ENCODE measurements around the gene RAD51C. TPM values are rescaled to one million over a fixed set of nuclear protein-coding genes. Genes with fewer than 3 reads are reported as not detected.
"Not testable (repeated sequence)": the region's sequence is repeated elsewhere in the genome, so short reads cannot be mapped to it uniquely, and the experiment has no call there.

Gene RAD51C
- total and polyA plus RNA-seq, 5 donors: 30.4 to 41.6 (median 36.0) TPM

DNA sequence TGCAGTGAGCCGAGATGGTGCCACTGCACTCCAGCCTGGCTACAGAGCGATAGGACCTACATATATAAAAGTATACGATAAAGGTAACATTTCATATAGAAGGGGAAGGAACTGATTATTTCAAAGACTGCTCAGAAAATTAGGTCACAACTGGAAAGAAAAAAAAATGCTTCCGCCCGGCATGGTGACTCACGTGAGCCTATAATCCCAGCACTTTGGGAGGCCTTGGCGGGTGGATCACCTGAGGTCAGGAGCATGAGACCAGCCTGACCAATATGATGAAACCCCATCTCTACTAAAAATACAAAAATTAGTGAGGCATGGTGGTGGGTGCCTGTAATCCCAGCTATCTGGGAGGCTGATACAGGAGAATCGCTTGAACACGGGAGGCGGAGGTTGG lies 8.4 kb upstream of the RAD51C start:
- 88% methylated on average over 10 of the region's 10 CpGs for WGBS
- DNase-seq (no peak), ATAC-seq (no peak)
- no peaks in the 10 kb centered on the region for H3K27me3 ChIP-seq (ENCODE audit: control insufficient read depth, insufficient read depth)
- intact Hi-C loops (cut with DNase I): no loop called here
- no peaks in the 10 kb centered on the region for H3K9me3 ChIP-seq (ENCODE audit: control insufficient read depth, low read length)
- H3K27ac ChIP-seq (ENCODE audit: low read length): no peak overlapping the region
- no peaks in the 10 kb centered on the region for H3K4me1 ChIP-seq (ENCODE audit: control insufficient read depth, insufficient read depth, low read length)
- no peak overlapping the region for H3K4me3 ChIP-seq (ENCODE audit: low read length)

DNA sequence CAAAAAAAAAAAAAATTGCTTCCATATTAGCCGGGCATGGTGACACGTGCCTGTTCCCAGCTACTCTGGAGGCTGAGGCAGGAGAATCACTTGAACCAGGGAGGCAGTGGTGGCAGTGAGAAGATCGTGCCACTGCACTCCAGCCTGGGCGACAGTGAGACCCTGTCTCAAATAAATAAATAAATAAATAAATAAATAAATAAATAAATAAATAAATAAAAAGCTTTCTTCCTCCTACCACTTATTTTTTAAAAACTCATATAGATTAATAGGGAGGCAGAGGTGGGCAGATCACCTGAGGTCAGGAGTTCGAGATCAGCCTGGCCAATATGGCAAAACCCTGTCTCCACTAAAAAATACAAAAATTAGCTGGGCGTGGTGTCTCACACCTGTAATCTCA lies 7.9 kb upstream of the RAD51C start:
- H3K4me1 ChIP-seq (ENCODE audit: control insufficient read depth, insufficient read depth, low read length); ATAC-seq; H3K4me3 ChIP-seq (ENCODE audit: low read length); H3K27ac ChIP-seq (ENCODE audit: low read length); H3K9me3 ChIP-seq (ENCODE audit: control insufficient read depth, low read length); H3K27me3 ChIP-seq (ENCODE audit: control insufficient read depth, insufficient read depth); intact Hi-C loops (cut with DNase I); DNase-seq: not testable (repeated sequence)
- 90% methylated on average over 6 of the region's 6 CpGs for WGBS

DNA sequence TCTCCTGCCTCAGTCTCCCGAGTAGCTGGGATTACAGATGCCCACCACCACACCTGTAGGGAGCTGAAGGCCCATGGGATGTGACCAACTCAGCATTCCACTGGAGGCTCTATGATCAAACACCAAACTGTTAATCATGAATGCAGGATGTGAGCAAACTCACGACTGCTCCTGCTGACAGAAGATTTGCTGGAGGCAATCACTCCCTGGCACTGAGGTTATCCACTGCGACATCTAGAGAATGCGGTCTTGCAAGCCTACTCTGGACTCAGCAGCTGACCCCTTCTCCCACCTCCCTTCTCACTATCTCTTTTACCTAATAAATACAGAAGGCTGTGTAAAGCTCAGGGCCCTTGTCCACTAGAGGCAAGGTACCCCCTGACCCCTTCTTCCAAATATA lies 5.4 kb upstream of the RAD51C start:
- Histone ChIP-seq H3K27me3 (ENCODE audit: control insufficient read depth, insufficient read depth) (no peaks in the 10 kb centered on the region), H3K4me3 (ENCODE audit: low read length) (no peak overlapping the region), H3K4me1 (ENCODE audit: control insufficient read depth, insufficient read depth, low read length) (no peaks in the 10 kb centered on the region), H3K9me3 (ENCODE audit: control insufficient read depth, low read length) (no peaks in the 10 kb centered on the region), H3K27ac (ENCODE audit: low read length) (no peak overlapping the region)
- ATAC-seq: no peak
- DNase-seq: no peak
- intact Hi-C loops (cut with DNase I): no loop called here
- 48% methylated on average over 4 of the region's 4 CpGs for WGBS

DNA sequence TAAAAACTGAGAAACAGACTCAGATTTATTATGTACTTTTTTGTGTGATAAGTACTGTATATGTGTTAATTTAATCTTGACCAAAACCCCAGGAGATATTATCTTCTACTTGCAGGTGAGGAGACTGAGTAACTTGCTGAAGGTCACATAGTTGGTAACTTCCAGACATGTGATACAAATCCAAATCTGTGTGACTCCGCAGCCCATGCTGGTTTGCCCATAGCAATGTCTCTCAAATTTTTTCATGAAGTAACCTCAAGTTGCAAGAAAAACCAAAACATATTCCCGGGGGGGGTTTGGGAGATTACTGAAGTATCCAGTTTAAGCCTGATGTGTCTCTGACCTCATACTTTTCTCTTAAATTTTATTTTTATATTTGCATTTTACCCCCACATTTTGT lies 3.9 kb upstream of the RAD51C start:
- intact Hi-C loops (cut with DNase I): no loop called here
- ATAC-seq: no peak
- 91% methylated on average over 2 of the region's 2 CpGs for WGBS

DNA sequence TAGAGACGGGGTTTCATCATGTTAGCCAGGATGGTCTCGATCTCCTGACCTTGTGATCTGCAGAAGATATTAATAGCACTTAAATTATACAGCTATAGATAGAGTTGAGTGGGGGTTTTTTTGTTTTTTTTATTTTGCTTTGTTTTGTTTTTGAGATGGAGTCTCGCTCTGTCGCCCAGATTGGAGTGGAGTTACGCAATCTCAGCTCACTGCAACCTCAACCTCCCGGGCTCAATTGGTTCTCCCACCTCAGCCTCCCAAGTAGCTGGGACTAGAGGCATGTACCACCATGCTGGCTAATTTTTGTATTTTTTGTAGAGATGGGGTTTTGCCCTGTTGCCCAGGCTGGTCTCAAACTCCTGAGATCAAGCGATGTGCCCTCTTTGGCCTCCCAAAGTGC lies 2.4 kb upstream of the RAD51C start:
- H3K27me3 ChIP-seq (ENCODE audit: control insufficient read depth, insufficient read depth); H3K27ac ChIP-seq (ENCODE audit: low read length); H3K4me3 ChIP-seq (ENCODE audit: low read length); H3K4me1 ChIP-seq (ENCODE audit: control insufficient read depth, insufficient read depth, low read length); ATAC-seq; H3K9me3 ChIP-seq (ENCODE audit: control insufficient read depth, low read length); DNase-seq: not testable (repeated sequence)
- intact Hi-C loops (cut with DNase I): loop anchor here in 3 of 4 donors (5.0 kb wide), 2 partner anchors 168 to 173 kb away; no protein-coding TSS in a partner anchor
- 95% methylated on average over 7 of the region's 7 CpGs for WGBS

More for the DNA sequence above, 3.9 kb upstream of the RAD51C start:
- Histone ChIP-seq H3K4me3 (ENCODE audit: low read length) (no peak overlapping the region), H3K27me3 (ENCODE audit: control insufficient read depth, insufficient read depth) (no peaks in the 10 kb centered on the region), H3K4me1 (ENCODE audit: control insufficient read depth, insufficient read depth, low read length) (no peaks in the 10 kb centered on the region), H3K9me3 (ENCODE audit: control insufficient read depth, low read length) (no peaks in the 10 kb centered on the region), H3K27ac (ENCODE audit: low read length) (no peak overlapping the region)
- DNase-seq: no peak

DNA sequence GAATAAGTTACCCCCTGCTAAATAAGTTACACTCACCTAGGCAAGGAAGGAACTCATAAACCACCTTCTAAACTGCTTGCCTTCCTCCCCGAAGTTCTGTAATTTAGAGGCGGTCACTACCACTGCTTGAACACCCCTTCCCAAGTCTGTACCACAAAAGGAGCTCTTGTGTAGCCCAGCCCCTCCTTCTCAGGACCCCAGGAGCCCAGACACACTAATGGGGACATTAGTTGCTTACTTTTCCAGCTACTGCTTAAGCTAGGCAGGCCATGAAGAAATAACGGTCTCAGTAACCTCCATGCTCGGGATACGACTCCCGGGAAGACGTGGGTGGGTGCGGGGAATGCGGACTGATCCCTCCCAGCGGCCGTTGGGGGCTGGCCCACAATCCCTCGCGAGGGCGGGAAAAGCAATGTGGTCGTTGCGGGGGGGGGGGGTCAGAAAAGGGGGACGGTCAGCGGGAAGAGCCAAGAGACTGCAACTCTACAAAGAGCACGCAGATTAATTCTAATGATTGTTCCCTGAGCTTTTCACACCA lies 632 bp upstream of the RAD51C start, which contains the start of gene TEX14:
TSS of gene TEX14 (minus strand) at position 345 of the 538 bp plus-strand sequence. CDS start 40,044 bp downstream, outside the sequence.
- Histone ChIP-seq H3K4me1 (ENCODE audit: control insufficient read depth, insufficient read depth, low read length) (no peaks in the 10 kb centered on the region), H3K9me3 (ENCODE audit: control insufficient read depth, low read length) (no peaks in the 10 kb centered on the region), H3K4me3 (ENCODE audit: low read length) (peak within 1 kb of the TSS; percentile 62), H3K27me3 (ENCODE audit: control insufficient read depth, insufficient read depth) (no peaks in the 10 kb centered on the region), H3K27ac (ENCODE audit: low read length) (peak within 1 kb of the TSS; percentile 49)
- DNase-seq (peak in 1 of 3 donors; percentile 56), ATAC-seq (no peak)
- intact Hi-C loops (cut with DNase I): loop anchor here in 3 of 4 donors (2.0 to 5.0 kb wide), 3 partner anchors 59 to 174 kb away; no protein-coding TSS in a partner anchor
- WGBS: 95% methylated on average over 17 of the region's 19 CpGs

DNA sequence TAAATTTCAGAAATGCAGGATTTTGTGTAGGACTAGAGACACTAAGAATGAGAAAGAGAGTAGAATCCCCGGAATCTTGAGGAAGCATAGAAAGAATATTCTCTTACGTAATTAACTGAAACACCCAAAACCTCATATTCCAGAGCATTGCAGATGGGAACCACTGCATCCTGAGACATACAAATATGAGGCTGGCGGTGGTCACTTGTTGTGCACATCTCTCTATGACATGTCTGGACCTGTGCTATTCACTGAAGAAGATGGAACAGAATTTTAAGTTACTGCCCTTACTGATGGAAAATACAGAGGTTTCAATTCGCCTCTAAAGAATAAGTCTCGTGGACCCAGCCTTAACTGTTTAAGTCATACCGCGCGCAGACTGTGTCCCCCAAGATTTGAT lies 806 bp downstream of the RAD51C start:
- intact Hi-C loops (cut with DNase I): loop anchor here in 3 of 4 donors (2.0 to 5.0 kb wide), 3 partner anchors 60 to 176 kb away; no protein-coding TSS in a partner anchor
- 73% methylated on average over 8 of the region's 8 CpGs for WGBS
- Histone ChIP-seq H3K9me3 (ENCODE audit: control insufficient read depth, low read length) (no peaks in the 10 kb centered on the region), H3K4me1 (ENCODE audit: control insufficient read depth, insufficient read depth, low read length) (no peaks in the 10 kb centered on the region), H3K27ac (ENCODE audit: low read length) (no peak overlapping the region), H3K27me3 (ENCODE audit: control insufficient read depth, insufficient read depth) (no peaks in the 10 kb centered on the region), H3K4me3 (ENCODE audit: low read length) (peak overlapping the region; percentile 62)
- DNase-seq: no peak
- ATAC-seq: no peak

DNA sequence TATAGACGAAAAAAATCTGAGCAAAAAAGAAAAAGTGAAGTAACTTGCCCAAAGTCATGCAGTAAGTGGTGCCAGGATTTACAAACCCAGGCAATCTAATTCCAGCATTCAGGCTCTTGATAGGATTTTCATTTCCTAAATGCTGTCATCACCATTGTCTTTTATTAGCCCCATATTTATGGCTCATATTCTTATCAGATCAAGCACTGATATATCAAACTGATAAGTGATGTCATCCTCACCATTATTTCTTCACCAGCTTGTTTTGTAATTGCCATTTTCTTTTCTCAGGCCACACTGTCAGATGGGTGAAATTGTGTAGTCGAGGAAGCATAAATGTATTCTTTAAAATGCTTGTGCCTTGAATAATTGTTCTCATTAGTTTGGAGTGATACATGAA lies 1.3 kb downstream of the RAD51C start:
- intact Hi-C loops (cut with DNase I): loop anchor here in 3 of 4 donors (2.0 to 5.0 kb wide), 3 partner anchors 61 to 176 kb away; no protein-coding TSS in a partner anchor
- 76% methylated on average over 2 of the region's 2 CpGs for WGBS
- ATAC-seq: no peak
- Histone ChIP-seq H3K27me3 (ENCODE audit: control insufficient read depth, insufficient read depth) (no peaks in the 10 kb centered on the region), H3K27ac (ENCODE audit: low read length) (no peak overlapping the region), H3K9me3 (ENCODE audit: control insufficient read depth, low read length) (no peaks in the 10 kb centered on the region), H3K4me1 (ENCODE audit: control insufficient read depth, insufficient read depth, low read length) (no peaks in the 10 kb centered on the region), H3K4me3 (ENCODE audit: low read length) (no peak overlapping the region)
- no peak for DNase-seq

DNA sequence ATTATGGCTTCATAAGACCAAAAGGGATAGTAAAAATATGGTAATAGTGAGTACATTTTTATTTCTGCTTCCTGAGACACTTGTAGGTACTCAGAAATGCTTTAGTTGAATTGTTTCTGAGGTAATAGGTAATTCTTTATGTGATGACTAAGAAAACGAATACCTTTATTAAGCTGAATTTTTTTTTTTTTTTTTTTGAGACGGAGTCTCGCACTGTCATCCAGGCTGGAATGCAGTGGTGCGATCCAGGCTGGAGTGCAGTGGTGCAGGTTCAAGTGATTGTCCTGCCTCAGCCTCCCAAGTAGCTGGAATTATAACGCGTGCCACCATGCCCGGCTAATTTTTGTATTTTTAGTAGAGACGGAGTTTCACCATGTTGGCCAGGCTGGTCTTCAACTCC lies 1.9 kb downstream of the RAD51C start:
- ATAC-seq (no peak), DNase-seq (no peak)
- Histone ChIP-seq H3K4me3 (ENCODE audit: low read length) (no peak overlapping the region), H3K27ac (ENCODE audit: low read length) (no peak overlapping the region), H3K27me3 (ENCODE audit: control insufficient read depth, insufficient read depth) (no peaks in the 10 kb centered on the region), H3K4me1 (ENCODE audit: control insufficient read depth, insufficient read depth, low read length) (no peaks in the 10 kb centered on the region), H3K9me3 (ENCODE audit: control insufficient read depth, low read length) (no peaks in the 10 kb centered on the region)
- intact Hi-C loops (cut with DNase I): loop anchor here in 3 of 4 donors (5.0 kb wide), 2 partner anchors 172 to 177 kb away; no protein-coding TSS in a partner anchor
- 92% methylated on average over 8 of the region's 8 CpGs for WGBS

DNA sequence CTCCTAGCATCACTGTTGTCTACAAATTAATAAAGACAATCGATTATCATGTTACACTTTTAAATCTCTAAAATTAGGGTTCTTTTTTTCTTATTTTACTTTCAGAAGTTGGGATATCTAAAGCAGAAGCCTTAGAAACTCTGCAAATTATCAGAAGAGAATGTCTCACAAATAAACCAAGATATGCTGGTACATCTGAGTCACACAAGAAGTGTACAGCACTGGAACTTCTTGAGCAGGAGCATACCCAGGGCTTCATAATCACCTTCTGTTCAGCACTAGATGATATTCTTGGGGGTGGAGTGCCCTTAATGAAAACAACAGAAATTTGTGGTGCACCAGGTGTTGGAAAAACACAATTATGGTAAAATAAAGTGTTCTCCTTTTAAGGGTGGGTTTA lies 2.4 kb downstream of the RAD51C start:
- intact Hi-C loops (cut with DNase I): loop anchor here in 3 of 4 donors (5.0 kb wide), 2 partner anchors 173 to 178 kb away; no protein-coding TSS in a partner anchor
- 100% methylated on average over 1 of the region's 1 CpG for WGBS
- Histone ChIP-seq H3K27ac (ENCODE audit: low read length) (no peak overlapping the region), H3K4me3 (ENCODE audit: low read length) (no peak overlapping the region), H3K9me3 (ENCODE audit: control insufficient read depth, low read length) (no peaks in the 10 kb centered on the region), H3K4me1 (ENCODE audit: control insufficient read depth, insufficient read depth, low read length) (no peaks in the 10 kb centered on the region), H3K27me3 (ENCODE audit: control insufficient read depth, insufficient read depth) (no peaks in the 10 kb centered on the region)
- DNase-seq (no peak), ATAC-seq (no peak)

DNA sequence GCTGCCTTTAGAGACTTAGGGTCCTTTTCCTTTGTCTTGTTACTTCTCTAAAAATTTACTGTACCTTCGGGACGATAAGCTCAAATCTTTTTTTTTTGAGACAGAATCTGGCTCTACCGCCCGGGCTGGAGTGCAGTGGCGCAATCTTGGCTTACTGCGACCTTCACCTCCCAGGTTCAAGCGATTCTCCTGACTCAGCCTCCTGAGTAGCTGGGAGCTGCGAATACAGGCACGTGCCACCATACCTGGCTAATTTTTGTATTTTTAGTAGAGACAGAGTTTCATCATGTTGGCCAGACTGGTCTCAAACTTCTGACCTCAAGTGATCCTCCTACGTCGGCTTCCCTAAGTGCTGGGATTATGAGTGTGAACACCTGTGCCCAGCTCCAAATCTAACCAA lies 7.4 kb downstream of the RAD51C start:
- WGBS: 97% methylated on average over 11 of the region's 11 CpGs
- no peak overlapping the region for H3K4me3 ChIP-seq (ENCODE audit: low read length)
- no peaks in the 10 kb centered on the region for H3K4me1 ChIP-seq (ENCODE audit: control insufficient read depth, insufficient read depth, low read length)
- no peaks in the 10 kb centered on the region for H3K27me3 ChIP-seq (ENCODE audit: control insufficient read depth, insufficient read depth)
- no peak overlapping the region for H3K27ac ChIP-seq (ENCODE audit: low read length)
- ATAC-seq (no peak), DNase-seq (no peak)
- H3K9me3 ChIP-seq (ENCODE audit: control insufficient read depth, low read length): no peaks in the 10 kb centered on the region
- intact Hi-C loops (cut with DNase I): no loop called here

Data from right cardiac atrium (tissue), 5 donors.